Mammary epithelial cell (primary cell): ENCODE measurements around the gene C2CD3.

Experiments used
- EZH2 ChIP-seq: IDR thresholded peaks from 2 replicates; pipeline ENCODE4 v1.6.1; 2012; ENCODE audit warnings: low read length, inconsistent platforms, borderline replicate concordance
- TF ChIP-seq, protein P1 (sequence below), 2 donors: IDR thresholded peaks in 1 of 2; conservative IDR thresholded peaks in 1 of 2; 2 replicates each; pipeline ENCODE4 v1.5.1; 2011 to 2012; ENCODE audit warnings: inconsistent platforms in 2 of 2, low read length in 2 of 2, mild to moderate bottlenecking in 2 of 2, control low read depth in 1 of 2, low read depth in 1 of 2; ENCODE audit not compliant: insufficient read depth in 1 of 2; ENCODE audit errors: extremely low read depth in 1 of 2

- TF ChIP-seq, protein P1, sequence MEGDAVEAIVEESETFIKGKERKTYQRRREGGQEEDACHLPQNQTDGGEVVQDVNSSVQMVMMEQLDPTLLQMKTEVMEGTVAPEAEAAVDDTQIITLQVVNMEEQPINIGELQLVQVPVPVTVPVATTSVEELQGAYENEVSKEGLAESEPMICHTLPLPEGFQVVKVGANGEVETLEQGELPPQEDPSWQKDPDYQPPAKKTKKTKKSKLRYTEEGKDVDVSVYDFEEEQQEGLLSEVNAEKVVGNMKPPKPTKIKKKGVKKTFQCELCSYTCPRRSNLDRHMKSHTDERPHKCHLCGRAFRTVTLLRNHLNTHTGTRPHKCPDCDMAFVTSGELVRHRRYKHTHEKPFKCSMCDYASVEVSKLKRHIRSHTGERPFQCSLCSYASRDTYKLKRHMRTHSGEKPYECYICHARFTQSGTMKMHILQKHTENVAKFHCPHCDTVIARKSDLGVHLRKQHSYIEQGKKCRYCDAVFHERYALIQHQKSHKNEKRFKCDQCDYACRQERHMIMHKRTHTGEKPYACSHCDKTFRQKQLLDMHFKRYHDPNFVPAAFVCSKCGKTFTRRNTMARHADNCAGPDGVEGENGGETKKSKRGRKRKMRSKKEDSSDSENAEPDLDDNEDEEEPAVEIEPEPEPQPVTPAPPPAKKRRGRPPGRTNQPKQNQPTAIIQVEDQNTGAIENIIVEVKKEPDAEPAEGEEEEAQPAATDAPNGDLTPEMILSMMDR (conservative IDR thresholded peaks at IDR 0.05 in 1 of 2, IDR thresholded peaks at IDR 0.05 in 1 of 2; ENCODE audit: extremely low read depth in 1 of 2, insufficient read depth in 1 of 2, low read depth in 1 of 2, low read length in 2 of 2): no peak
- TF ChIP-seq EZH2: no peak
Observed at GRCh38 chr11:74134661-74135060, 36.1 kb downstream of the C2CD3 start.
